ENCODE results near the gene ADCYAP1R1.

GRCh38 chr7:31146538-31146937 is 94.4 kb downstream of the ADCYAP1R1 start:
- no peak for TF ChIP-seq CTCF (IDR thresholded peaks at IDR 0.05)
- TF ChIP-seq POLR2A (IDR thresholded peaks at IDR 0.05) = no peak

Data from adrenal gland (tissue), 5 donors.